Activated CD4-positive, CD25-positive, alpha-beta regulatory T cell treated with anti-CD3 and anti-CD28 coated beads, Interleukin-2, amount 50 U/mL, for 24 hours (primary cell): ENCODE data around the gene ACOXL.
A peak's percentile ranks its signal among the peaks of the same experiment; 100 is the strongest.
"Not testable (repeated sequence)": the region's sequence is repeated elsewhere in the genome, so short reads cannot be mapped to it uniquely, and the experiment has no call there.

ENCODE experiments used
- ATAC-seq, 2 donors: fragments of 150-1000 bp; cut with Tn5 transposase; one replicate each; pipeline ENCODE4 v1.10.0; 2021; ENCODE audit warnings: mild to moderate bottlenecking in 1 of 2, moderate library complexity in 1 of 2

Gene ACOXL

DNA sequence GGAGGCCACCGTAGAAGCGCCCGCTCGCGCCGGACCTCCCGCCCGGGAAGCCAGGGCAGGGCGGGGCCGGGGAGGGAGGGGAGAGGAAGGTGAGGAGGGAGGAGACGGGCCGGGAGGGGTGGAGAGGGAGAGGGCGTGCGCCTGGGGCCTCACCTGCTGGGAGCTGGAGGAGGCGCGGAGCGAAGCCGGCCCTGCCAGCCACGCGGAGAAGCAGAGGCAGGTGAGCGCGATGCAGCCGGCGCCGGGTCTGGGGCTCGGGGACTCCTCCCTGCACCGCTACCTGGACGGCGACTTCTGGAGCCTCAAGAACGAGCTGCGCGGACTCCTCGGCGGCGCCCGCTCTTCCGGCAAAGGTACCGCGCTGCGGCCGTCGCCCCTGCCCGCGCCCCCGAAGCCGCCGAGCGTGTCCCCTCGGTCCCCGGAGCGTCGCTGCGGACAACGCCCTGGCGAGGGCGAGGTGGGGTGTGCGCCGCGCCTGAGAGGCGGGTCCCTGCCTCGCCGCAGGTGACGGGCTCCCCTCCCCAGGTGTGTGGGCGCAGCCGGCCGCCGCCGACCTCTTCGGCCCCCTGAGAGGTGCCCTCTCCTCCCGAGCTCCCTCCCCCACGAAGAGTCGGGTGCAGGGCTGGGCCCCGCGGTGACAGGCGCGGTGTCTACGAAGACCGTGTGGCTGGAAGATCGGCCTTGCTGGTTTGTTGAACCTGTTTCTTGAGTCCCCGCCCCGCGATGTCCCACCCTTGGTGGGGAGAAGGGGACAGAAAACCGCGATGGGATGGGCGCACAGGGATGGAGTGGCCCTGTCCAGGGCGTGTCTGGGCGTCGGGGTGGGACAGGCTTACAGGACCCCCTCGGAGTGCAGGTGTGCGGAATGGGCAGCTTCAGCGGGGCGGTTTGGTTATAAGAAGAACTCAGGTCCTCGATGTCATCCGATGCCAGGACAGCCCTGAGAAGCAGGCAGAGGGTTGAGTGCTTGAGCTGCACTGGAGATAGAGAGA lies at the start of gene ACOXL:
Gene ACOXL (plus strand): TSS at position 152 of the 992 bp plus-strand sequence. CDS start 35,817 bp downstream, outside the sequence.
- ATAC-seq: peak; percentile 36 to 39

DNA sequence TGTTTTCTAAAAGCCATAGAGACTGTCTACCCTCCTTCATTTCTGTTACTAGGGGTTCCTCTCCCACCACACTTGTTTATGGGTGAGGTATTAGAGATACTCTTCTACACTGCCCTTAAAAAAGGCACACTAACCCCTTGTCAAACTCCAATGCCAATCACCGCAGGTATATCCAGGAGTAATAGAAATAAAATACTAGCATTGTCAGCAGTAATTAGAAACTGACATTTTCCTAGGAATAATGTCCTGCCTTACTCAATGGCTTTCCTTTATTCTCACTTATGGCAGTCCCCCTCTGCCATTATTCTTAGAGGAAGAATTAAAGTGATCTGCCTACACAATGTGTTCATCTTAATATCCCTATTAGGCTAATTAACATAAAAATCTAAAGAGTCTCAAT lies 49.5 kb upstream of the ACOXL start:
- ATAC-seq: no peak

DNA sequence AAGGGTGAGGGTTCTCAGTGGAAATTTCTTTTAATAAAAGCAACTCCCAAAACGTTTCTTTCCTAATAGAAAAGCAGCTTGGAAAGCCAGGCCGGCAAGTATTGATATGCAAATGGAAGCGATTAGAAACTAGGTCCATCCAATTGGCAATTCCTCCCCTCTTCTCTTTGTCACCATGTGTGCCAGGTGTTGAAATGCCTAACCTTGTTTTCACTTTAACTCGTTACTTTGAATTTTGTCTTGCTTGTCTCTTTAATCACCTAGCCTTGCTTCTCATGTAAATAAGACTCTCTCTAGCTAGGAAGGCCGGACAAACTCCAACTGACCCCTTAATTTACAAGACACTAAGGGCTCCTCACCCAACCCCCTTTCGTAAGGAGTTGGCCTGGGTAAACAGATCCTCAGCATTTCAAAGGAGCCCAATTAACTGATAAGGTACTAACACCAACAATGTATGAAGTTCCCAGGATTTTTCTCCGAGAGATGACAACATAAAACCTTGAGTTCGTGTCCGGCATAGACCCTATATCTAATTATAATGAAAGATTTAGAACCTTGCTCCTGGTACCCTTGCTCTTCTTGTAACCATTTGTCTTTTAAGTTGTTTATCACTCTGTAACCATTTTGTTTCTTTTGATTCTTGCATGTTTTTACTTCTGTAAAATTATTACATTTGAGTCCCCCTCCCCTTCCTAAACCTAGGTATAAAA lies 44.4 kb upstream of the ACOXL start:
- not testable (repeated sequence) for ATAC-seq

DNA sequence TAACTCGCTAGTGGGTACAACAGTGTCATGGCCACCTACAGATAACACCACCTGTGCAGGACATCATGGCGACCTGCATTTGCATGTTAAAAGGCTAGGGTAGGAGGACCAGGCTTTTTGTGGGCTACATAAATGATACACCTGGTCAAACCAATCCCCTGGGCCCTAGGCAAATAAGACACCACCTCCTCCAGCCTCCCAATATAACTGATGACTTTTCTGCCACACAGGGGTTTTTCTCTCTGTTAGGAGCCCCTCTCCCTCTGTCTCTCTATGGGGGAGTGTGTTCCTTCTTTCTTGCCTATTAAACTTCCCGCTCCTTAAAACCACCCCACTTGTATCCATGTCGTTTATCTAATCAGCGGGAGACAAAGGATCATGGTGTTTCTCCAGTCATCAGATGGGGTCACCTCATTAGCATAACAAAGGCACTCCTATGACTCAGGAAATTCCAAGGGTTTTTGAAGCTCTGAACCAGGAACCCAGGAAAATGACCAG lies 43.7 kb upstream of the ACOXL start:
- ATAC-seq: no peak

DNA sequence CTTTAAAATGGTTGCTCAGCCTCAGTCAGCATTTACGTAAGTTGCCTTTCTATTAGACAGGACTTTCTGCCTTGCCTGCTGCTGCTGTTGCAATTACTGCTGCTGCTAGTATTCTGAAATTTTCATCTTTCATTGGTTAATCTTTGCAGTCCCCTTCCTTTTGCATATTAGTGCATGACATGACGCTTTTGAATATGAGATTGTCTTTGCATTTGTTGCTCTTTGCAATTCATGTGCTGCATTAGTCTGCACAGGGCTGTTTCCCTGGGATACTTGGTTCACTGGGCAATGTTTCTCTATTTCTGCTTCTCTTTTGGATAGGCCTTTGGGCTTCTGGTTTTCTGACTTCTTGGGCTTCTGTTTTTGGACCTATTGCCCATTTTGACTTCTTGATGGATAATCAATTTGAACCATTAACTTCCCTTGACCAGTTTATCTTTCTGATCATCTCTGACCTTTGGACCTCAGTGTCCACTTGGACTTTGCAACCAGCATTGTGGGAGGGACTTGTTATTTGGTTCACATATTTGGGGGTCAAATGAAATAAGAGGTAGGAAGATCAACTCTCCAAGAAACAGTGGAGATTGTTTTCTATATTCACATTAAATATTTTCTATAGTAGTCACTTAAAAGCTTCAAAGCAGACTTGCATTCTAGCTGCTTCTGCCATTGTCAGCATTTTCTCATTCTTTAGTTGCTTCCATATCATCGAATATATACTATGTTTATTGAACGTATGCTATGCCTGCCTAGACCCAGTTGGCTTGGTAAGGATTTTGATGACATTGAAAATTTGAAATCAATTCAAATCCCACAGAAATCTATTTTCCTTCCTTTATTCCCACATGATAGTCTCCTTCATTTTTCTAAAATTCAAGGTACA lies 42.0 kb upstream of the ACOXL start:
- no peak for ATAC-seq

DNA sequence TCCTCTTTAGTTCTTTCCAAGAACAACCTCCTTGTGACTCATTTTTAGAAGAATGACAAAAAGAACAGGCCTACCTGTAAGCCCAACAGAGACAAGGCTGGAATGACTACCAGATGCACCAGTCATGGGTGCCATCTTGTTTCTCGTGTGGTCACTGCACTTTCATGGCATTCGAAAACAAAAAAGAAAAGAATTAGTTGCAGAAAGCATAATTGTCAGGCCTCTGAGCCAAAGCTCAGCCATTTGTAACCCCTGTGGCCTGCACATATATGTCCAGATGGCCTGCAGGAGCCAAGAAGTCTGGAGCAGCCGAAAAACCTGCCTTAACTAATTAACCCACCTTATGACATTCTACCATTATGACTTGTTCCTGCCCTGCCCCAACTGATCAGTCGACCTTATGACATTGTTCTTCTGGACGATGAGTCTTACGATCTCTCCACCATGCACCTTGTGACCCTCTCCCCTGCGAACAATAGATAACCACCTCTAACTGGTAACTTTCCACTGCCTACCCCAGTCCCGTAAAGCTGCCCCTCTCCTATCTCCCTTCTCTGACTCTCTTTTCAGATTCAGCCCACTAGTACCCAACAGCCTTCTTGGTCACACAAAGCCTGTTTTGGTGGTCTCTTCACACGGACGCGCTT lies 40.6 kb upstream of the ACOXL start:
- no peak for ATAC-seq

DNA sequence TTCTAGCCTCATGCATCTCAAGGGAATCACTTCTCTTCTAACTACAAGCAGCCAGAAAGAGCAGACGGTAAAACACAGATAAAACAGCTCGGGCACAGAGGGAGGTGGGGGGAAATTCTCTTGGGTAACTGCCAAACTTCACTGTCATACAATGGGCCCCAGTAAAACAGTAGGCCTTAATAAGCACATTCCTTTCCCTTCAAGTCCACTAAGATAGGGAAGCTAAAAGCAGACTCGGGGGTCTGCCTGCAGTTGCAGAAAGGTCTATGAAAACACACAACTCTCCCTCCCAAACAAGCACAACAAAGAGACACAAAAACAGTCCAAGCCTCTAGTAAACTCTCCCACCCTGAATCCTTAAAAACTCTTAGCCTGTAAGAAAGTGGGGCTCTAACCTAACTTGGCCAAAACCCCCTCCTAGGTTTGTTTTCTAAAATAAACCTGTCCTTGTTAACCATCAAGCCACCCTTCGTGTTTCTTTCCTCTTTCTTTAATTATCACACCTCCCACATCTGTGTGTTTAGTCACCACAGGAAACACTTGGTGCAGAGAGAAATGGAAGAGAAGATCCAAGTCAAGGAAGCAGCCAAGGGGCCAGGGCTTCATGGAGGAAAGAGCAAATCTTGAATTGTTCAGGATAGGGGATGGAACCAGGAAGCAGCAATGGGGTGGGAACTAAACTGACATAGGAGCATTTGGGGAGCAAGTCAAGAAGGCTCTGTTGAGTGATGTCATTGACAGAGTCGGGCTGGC lies 37.1 kb upstream of the ACOXL start:
- ATAC-seq: not testable (repeated sequence)

DNA sequence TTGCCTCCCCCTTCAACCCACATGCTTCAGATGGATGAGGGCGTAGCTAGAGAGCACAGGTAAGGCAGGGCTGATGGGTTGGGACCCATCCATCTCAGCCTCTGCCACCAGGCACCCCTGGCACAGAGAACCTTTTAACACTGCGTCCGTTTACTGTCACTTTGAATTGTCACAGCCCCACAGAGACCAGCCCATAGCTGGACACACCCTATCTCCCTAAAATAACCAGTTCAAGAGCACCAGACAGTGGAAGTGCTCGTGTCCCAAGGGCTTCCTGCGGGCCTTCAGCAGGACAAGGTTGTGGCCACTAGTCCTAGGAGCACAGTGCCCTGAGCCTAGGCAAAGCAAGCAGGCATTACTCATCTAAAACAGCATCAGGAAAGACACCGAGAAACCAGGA lies 34.1 kb upstream of the ACOXL start:
- not testable (repeated sequence) for ATAC-seq

DNA sequence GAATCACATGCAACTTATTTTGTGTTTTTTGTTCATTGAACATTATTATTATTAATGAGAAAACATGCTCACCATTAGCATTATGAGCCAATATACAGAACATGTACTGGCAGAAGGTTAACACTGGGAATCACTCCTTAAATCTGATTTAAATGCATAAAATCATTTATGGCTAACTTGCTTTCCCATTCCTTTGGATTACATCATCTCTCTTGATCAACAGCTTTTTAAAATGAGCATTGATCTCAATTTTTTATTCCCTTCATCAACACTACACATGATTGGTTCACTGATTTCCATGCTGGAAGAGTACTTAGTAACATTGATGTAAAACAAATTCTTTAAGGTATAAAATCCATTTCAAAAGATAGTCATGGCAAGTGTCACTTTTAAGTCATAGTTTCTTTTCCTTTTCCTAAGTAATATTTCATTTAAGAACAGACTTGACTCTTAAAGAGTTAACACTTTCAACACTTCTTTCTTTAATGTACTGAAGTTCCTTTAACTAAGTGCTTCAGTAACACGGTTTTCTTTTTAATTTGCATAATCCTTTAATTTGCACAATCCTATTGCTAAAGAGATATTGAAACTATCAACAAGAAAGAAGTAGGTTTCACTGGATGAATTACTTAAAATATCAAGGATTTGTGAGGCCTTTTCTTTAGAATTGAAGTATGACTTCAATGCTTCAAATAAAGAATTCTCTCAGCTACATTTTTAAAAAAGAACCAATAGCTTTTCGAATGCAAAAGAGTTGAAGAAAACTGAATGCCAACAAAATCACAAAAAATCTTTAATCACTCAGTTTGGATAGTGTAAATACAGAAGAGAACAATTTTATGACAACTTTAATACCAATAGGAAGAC lies 29.6 kb upstream of the ACOXL start:
- ATAC-seq: no peak

DNA sequence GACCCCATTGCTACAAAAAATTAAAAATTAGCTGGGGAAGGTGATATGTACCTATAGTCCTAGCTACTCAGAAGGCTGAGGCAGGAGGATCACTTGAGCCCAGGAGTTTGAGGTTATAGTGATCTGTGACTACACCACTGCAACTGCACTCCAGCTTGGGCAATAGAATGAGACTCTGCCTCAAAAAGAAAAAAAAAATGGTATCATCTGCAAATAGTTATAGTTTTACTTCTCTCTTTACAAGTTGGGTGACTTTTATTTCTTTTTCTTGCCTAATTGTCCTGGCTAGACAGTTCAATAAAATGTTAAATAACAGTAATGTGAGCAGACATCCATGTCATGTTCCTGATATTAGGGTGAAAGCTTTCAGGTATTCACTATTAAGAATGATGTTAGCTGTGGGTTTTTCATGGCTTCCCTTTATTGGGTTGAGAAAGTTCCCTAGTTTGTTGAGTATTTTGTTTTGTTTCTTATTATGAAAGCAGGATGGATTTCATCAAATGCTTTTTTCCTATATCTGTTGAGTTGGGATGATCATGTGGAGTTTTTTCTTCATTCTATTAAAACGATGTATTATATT lies 24.9 kb upstream of the ACOXL start:
- no peak for ATAC-seq

DNA sequence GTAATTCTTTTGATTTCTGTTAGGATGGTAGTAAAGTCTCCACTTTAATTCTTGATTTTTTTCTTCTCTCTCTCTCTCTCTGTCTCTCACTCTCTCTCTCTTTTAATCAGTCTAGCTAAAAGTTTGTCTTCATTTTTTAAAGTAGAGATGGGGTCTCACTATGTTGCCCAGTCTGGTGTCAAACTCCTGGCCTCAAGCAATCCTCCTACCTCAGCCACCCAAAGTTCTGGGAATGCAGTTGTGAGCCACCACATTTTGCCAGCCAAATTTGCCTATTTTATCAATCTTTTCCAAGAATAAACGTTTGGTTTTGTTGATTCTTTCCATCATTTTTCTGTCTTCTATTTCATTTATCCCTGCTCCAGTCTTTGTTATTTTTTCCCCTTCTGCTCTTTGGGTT lies 23.9 kb upstream of the ACOXL start:
- ATAC-seq: no peak

DNA sequence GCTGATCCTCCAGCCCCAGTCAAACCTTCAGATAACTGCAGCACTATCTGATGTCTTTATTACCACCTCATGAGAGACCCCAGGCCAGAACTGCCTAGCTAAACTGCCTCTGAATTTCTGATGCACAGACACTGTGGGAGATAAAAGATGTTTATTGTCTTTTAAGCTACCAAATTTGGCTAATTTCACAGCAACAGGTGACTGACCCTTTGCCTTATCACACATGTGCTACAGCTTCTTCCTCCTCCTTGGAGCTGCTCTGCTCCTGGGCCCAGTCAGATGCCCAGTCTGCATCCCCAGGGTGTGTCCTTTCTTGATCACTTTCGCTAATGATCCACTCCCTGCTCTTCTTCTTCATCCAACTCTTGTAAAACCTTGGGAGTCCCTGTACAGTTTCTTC lies 19.6 kb upstream of the ACOXL start:
- no peak for ATAC-seq

DNA sequence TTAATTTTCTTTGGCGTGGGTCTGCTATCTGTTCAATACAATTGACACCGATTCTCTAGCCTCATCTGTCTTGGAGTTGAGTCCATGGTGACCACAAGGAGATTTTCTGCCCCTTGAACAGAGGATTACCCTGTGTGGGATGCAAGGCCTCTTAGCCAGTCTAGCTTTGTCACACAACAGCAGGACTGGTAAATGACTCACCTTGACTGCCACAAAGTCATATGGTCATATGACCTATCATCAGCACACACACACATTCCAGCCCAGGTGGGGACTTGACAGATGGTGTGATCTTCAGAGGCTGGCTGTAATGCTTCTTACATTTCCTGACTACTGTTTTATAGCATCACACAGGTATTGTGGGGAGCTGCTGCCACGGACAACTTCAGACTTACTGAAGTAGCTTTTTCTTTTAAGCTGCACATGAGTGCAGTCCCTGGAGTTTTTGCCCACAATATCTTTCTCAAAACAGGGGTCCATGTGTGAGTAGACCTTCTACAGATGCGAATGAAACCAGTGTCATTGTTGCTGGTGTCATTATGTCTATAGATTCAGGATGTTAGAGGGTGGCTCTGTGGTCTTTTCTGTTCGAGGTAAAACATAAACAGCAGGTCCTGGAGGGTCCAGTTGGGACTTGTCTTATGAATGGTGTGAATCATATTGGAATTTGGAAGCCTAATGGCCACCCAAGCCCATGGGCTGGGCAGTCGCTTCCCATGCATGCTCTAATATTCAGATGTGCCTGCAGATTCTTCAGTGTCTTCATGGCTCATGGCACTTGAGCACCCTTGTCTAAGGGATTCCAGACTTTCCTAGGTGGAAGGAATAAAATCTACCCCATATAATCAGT lies 18.6 kb upstream of the ACOXL start:
- peak; percentile 68 to 77 for ATAC-seq

DNA sequence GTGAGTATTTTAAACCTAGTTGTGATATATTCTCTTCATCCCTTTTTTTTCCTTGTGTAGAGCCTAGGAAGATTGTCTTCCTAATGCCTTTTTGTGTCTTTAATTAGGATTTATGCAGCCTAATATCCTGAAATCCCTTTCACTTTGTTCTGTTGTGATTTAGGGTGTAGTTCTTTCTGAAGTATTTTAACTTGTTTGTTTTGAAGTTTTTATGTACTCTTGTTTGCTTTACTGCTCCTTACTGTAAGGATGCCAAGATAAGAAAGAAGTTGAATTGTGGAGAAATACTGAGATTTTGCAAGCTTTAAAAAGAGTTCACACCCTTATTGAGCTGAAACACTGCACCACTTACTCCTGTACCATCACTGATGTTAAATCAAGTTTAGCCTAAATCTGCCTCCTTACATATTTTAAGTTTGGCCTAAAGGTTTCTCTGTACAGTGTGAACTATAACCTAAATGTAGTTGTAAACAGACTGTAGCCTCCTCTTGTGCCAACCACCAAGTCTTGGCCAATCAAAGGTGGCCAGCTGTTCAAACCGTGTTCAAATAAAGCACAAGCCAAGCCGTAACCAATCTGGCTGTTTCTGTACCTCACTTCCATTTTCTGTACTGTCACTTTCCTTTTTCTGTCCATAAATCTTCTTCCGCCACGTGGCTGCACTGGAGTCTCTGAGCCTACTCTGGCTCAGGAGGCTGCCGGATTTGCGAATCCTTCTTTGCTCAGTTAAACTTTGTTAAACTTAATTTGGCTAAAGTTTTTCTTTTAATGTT lies 17.7 kb upstream of the ACOXL start:
- no peak for ATAC-seq

DNA sequence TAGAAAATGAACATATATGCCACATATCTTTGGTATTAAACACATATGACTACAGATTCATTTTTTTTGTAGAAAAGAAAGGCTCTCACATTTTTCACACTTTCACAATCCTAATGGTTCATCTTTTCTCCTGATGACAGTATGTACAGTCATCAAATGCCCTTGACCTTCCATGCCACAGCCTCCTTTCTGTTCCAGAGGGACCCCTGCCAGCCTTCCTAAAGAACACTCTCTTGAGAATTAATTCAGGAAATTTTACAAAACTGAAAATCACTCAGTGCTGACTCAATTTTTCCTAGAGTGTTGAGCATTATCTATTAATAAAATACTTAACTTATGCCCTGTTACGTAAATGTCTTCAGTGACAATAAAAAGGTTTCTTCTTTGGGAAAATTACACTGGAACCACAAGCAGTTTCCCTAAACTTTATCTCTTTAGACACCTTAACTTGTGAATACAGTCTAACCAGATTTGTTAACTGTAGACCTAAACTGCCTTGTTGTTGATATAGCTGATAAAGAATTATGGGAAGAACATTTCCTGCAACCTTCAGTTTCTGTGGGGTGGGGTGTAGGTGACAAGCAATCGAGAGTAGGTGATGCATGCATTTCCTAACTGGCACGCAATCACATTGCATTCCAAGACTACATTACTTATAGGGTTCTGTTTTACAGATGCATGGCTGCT lies 15.3 kb upstream of the ACOXL start:
- no peak for ATAC-seq

DNA sequence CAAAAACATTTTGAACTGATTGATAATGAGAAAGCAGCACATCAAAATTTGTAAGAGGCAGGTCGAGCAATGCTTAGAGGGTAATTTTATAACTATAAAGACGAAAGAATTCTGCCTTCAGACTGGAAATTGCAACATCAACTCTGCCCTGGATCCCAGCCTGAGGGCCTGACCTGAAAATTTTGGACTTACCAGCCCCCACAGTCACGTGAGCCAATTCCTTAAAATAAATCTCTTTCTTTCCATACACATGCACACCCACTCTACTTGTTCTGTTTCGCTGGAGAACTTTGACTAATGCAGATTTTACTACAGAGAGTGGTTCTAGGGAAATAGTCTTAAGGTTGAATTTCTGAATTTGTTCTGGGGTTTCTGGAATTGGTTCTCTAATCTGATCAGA lies 14.6 kb upstream of the ACOXL start:
- ATAC-seq: no peak

DNA sequence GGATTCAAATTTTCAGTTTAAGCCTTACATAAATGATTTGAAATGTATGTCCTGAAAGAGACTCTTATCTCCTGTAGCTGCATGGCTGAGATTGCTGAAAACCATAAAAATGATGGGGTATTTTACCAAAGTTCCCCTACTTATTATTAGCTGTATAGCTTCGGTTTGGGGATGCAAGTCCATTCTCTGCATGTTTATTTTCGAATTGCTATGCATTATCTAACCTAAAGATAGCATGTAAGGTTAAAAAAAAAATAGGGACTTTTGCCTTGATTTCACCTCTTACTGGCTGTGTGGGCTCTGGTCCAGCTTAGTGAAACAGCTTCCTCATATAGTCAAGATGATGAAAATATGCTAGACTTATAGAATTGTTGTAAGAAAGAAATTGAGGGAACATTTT lies 14.0 kb upstream of the ACOXL start:
- ATAC-seq: no peak
